8988T (cell line): ENCODE measurements around the gene IL12B.
"Not testable (repeated sequence)": the region's sequence is repeated elsewhere in the genome, so short reads cannot be mapped to it uniquely, and the experiment has no call there.

Source experiments
- DNase-seq: peaks from one replicate; pipeline ENCODE4 v3.0.0; 2011

The IL12B gene

DNA sequence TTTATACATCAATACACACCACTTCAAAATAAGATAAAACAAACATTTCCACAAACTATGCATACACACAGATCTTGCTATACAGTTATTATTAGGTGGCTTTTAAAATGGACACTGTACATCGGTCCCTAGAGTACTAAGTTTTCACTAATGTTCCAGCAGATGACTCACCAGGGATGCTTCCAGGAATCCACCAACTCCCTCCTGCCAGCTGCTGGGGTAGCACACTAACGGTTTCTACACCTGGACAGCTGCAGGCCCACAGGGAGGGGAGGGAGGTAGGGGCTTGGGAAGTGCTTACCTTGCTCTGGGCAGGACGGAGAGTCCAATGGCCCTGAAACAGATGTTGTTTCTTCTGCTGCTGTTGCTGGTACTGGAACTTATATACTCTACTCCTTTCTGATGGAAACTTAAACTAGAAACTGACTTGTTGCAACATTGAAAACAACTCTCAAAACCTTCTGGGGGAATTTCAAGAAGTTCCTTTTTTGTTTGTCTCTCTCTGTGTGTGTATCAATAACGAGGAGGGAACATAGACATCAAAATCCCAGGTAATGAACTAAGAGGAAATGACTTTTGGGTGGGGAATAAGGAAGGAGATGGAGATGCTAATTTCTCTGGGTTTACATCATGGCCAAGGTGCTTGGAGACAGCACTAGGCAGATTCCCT is at the start of gene IL12B:
Gene IL12B (minus strand): TSS at position 357 of the 670 bp plus-strand sequence. CDS start 3,705 bp downstream, outside the sequence.
- DNase-seq = no peak

DNA sequence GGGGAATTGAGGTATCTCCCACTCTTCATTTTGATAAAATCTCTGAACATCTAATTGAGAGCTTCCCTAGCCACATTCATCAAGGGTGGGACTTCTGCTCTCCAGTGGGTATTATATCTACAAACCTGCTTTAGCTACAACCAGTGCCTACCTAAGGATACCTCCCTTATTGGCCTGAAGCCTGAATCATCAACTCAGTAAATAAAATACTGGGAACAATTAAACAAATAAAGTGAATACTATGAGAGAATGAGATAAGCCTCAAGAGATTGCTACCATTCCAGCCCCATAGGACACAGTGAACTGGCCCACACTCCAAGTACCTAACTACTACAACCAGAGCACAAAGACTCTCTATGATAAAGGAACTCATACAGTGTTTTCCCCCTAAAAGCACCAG is 47.4 kb upstream of the IL12B start:
- DNase-seq = no peak

DNA sequence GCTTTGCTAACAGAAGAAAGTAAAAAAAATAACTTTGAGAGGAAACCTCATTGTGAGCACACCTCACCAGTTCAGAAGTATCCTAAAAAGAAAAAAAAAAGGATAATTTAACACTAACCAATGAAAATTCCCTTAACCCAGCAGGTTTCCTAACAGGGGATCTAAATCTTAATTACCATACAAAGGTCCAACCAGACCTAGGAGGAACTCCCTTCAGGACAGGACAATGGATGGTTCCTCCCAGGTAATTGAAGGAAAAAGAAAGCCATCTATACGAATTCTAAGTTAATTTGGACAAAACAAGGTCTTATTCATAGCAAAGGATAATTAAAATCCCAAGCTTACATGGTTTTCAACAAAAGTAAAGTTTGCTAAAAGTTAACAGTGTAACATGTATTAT is 37.6 kb upstream of the IL12B start:
- not testable (repeated sequence) for DNase-seq

DNA sequence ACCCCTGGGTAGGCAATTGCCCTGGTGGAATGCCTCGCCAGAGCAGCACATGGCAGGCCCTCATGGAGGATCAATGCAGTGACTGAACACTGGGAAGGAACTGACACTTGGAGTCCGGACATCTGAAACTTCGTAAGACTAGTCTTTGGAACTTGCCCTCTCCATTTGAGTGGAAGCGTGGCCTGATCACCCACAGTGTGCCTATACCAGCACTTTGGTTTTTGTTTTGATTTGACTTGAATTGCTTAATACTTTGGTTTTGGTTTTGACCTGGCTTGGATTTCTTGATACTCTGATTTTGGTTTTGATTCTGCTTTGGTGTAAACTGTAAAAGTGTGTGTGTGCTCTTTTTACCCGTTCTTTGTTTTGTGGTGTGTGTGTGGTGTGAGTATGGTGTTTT is 36.5 kb upstream of the IL12B start:
- DNase-seq = not testable (repeated sequence)

DNA sequence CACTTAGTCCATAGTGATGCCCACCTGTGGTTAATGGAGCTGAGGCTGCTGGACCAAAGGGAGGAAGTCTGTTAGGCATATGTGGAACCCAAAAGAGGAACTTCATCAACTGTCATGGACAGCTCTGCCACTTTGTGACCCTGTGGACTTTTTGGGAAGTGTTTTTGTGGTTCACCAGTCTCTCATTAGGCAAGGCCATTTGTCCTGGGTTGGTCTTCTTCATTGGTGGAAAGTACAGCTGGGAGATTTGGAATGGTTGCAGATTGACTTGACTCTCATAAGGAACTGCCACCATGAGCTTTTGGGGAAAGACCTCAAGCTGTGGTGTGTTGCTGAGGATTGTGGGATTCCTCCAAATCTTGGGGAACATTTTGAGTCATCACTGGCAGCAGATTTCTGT is 31.9 kb upstream of the IL12B start:
- no peak for DNase-seq

DNA sequence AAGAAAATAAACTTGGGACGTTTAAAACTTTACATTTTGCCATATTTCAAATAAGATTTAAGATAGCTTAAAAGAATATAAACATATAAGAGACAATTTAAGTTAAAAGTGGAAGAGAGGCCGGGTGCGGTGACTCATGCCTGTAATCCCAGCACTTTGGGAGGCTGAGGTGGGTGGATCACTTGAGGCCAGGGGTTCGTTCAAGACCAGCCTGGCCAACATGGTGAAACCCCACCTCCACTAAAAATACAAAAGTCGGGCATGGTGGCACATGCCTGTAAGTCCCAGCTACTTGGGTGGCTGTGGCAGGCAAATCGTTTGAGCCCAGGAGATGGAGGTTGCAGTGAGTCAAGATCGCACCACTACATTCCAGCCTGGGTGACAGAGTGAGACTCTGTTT is 29.6 kb upstream of the IL12B start:
- DNase-seq = not testable (repeated sequence)

DNA sequence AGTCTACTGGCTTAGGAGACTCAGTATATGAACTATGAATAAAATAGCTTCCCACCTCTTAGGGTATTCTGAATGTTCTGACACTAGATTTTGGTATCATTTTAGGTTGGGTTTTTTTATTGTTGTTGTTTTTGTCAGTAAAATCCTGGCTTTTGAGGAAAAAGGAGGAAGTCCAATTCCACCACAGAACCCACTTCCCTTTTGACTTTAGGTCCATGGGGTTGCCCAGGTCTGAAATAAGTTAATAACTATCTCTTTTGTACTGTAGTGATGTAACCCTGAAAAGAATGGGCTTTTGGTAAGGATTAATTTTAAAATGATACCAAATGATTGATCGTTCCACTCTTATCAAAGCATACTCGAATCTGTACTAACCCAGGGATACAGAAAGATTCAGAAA is 29.1 kb upstream of the IL12B start:
- no peak for DNase-seq

DNA sequence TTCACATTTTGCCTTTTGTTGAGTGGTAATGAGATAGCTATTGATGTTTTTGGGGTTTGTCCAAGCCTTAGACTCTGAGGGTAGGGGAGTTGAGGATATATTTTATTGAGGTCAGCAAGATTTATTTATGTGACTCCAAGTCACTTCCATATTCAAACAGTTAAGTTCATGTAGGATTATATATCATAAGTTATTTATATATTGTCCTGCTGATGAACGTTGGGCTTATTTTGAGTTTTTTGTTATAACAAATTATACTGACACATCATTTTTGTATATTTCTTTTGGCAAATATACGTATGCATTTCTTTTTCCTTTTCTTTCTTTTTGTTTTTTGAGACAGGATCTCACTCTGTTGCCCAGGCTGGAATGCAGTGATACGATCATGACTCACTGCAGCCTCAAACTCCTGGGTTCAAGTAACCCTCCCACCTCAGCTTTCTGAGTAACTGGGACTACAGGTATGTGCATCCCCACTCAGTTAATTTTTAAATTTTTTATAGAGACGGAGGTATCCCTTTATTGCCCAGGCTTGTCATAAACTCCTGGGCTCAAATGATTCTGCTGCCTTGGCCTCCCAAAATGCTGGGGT is 23.5 kb upstream of the IL12B start:
- DNase-seq = no peak

DNA sequence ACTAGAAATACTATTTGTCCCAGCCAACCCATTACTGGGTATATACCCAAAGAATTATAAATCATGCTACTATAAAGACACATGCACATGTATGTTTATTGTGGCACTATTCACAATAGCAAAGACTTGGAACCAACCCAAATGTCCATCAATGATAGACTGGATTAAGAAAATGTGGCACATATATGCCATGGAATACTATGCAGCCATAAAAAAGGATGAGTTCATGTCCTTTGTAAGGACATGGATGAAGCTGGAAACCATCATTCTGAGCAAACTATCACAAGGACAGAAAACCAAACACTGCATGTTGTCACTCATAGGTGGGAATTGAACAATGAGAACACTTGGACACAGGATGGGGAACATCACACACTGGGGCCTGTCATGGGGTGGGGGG is 20.4 kb upstream of the IL12B start:
- not testable (repeated sequence) for DNase-seq

DNA sequence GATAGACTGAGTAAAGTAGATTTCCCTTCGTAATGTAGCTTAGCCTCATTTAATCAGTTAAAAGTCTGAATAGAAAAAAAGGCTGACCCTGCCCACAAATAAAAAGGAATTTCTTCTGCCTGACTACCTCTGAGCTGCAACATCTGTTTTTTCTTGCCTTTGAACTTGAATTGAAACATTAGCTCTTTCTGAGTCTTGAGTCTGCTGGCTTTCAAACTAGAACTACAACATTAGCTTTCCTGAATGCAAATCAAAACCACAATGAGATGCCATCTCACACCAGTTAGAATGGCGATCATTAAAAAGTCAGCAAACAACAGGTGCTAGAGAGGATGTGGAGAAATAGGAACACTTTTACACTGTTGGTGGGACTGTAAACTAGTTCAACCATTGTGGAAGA is 19.9 kb upstream of the IL12B start:
- not testable (repeated sequence) for DNase-seq

DNA sequence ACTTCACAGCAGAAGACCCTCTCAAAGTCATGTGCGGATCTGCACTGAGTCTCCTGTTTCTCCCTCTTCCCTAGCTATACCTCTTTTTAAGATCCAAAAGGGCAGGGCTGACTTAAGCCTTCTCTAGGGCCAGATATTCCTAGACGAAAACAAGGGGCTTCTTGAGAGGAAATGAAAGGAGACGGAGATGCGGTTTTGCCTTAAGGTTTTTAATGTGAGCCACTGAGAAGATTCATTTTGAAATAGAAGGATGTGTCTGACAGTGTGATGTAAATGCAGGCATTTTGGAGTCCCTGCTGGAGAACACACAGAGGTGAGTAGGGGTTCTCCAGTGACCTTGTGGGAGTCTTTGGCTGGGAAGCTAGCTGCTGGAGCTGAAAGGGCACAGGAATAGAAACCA is 15.6 kb upstream of the IL12B start:
- no peak for DNase-seq

DNA sequence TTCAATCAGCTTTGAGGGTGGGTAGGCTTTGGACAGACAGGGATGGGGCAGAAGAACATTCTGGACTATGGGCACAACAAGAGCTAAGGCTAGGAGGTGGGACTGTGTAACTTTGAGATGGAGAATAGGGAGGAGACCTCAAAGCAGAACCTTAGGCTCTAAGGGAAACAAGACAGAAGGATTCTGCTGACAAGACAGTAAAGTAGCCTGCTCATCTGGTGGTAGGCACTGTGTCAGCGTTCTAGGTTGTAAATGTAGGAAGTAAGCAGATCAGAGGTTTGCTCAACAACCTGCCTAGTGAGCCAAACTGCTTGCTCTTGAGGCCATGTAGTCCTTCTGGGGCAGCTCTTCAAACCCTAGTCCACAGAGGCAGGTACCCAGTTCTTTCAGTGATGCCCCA is 15.0 kb upstream of the IL12B start:
- DNase-seq = no peak

DNA sequence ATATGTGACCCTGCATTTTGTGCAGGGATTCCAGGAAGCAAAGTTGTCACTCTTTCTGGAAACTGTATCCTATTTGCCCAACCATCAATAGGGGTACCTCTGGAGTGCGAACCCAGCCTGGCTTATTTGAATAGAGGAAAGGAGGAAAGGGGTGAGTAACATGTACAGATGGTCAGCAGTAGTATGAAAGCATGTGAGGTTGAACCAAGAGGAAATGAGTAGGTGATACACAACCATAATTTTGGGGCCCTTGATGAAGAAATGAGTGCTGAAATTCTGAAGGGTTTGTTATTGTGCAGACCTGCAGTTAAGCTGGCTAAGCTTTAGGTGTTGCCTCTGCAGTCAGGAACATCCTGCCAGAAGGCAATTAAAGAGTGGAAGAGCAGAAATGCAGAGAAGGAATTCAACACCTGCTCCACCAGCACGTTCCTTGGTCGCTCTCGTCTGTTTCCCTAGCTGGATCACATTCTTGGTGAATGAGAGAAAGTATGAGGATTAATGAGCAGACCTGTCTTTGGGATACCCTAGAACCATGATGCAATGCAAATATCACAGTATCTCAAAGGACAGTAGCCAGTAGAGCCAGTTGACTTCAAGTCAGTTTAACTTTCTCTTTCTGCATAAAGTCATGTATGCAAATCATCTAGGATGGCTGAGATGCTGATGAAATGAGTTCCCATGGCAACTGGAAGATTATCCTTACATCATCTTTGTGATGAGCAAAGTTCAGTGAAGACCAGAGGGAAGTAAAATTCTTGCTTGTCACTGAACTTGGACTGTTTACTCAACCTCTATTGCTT is 13.2 kb upstream of the IL12B start:
- no peak for DNase-seq

DNA sequence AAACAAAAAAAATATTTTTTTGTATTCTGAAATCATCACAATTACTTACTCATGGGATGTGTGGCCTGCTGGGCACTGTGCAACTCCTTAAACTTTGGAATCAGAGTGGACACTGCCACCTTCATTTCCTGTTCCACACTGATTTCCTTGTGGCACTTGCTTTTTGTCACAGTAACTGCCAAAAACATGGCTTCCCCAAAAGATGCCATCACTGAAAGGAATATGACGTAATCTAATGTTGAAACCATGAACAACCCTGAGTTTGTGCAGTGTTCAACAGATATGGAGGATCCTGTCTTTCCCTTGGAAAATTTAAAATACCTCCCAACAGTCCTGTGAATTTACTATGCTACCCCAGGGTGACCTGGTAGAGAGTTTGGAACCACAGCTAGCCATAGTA is 12.6 kb upstream of the IL12B start:
- no peak for DNase-seq

DNA sequence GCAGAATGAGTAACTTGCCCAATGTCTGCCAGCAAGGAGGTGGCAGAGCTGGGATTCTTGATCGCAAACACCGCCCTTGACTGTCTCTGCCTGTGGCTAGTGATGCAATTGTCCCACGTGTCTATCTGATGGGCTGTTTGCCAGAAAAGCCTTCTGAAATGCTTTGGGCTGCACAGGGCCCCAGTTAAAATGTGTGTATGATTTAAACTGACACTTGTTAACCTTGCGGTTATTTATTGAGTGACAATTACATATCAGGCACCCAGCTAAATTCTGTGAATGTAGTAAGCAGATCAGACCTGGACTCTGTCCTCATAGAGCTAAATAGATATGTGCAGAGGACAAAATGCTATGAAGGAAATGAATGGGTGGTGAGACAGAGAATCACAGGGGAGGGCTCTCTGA is 11.6 kb upstream of the IL12B start:
- DNase-seq = no peak

DNA sequence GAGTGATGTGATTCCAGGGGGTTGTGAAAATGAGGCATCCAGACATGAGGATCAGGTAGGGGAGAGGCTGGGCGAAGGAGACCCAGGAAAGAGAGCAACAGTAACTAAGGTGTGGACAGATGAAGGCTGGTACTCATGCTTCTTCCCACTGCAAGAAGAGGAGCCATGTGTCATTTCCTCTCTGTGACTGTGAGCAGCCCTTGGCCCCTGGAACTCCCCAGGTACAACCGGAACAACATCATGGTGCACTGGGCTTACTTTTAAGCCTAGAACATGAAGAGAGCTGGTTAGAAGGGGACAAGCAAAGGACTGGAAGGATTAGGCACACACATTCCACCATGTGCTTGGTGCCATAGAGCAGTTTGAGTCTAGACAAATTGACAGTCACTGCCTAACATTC is 10.9 kb upstream of the IL12B start:
- no peak for DNase-seq

DNA sequence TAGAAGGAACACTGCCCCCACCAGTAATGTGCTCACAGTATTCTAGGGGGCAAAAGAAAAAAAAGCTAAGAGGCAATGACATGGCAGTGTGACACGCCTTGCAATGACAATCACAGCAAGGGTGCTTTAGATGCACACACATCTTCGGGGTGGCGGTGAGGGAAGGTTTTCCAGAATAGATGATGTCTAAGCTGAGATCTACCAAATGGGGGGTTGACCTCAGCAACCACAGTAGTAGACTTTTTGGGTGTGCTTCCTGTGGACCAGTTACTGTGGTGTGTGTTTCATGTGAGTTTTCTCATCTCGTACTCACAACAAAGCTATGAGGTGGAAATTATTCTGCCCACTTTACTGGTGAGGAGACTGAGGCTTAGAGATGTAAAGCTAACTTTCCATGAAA is 10.2 kb upstream of the IL12B start:
- no peak for DNase-seq

DNA sequence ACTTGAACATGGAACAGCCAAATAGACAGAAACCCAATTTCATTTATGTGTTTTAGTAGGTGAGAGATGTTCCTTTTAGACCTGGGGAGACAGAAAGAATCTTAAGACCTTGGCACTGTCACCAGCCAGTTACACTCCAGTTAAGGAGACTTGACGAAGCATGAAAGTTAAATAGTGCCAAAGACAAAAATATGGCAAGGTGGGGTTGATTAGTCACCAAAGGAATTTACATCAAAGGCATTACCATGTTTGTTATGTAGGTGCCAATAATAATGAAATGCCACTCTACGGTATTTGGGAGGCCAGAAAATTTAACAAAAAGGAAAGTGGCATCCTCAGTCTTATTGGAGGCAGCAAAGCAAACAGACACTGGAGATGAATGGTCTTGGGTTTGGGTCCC is 9.2 kb upstream of the IL12B start:
- no peak for DNase-seq

DNA sequence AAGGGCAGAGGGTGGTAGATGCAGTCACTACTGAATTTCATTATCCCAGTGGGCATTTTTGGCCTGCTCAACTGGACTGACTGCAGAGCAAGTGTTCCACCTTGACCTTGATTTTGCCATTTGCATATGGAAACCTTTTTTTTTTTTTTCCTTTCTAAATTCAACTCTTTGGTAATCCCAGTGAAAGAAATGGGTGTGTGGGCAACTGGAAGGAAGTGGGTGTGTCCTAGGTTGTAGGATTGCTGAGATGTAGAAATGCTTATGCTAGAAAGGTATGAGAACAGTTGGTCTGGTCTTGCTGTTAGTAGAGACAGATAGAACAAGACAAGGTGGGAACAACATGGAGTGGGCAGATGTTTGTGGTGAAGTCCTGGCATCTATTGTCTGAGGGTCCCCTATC is 7.8 kb upstream of the IL12B start:
- DNase-seq = no peak

DNA sequence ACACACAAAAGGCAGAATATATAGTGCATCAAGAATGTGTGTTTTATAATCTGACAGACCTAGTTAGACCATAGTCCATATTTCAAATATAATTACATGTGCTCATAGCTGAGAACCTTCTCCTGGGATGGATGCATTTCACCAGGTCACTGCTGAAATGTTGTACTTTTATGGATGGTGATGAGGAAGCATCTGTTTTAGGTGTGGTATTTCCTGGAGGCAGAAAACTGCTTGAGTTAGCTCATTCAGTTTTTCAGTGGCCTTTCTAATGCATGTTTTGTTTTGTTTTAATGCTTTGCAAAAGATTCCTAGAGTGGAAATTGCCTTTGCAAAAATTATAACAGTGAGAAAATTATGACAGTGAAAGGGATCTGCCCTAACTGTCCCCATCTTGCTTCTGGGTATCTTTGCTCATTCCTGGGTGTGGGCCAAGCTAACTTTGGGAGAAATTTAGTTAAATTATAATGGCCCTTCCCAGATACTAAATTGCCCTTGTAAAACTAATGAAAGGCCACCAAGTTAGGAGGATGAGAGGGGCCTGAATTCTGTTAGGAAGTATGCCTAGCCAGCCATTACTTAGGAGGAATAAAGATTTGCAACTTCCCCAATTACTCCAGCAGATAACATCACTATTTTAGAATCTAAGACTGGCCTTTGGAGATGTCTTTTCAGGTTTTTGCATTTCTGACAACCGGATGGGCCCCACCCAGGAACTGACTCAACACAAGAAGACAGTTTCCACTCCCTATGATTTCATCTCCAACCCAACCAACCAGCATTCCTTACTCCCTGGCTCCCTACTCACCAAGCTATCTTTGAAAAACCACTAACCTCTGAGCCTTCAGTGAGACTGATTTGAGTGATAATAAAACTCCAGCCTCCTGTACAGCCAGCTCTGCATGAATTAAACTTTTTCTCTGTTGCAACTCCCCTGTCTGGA is 7.0 kb upstream of the IL12B start:
- no peak for DNase-seq

DNA sequence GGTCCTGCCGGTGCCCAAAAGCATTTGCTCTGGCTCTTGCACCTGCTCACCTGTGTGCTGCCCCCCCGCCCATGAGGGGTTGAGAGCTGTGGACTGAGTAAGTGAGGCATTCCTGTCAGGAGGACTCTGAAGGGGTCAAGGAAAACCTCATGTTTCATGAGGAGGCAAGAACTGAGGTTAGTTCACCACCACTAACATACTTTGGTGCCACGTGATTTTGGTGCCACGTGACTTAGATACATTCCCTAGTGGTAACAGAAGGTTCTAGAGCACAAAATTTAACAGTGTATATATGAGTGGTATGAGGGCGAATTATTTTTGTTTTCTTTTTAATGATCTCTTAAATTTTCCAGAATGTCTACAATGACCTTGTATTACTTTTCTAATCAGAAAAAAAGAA is 6.3 kb upstream of the IL12B start:
- no peak for DNase-seq

DNA sequence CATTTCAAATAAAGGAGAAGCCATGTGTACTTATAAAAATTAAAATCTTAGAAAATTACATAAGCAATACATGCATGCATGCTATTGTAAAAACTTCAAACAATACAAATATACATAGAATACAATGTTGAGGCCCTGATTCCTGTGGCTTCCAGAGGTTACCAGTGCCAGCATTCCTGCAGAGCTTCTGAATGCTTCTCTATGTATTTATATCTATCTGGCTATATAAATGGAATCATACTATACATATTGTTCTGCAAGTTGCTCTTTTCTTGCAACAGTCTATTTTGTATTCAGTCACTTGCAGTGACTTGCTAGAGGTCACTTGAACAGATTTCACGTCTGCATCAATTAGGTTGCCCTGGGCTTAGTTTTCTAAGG is 3.2 kb upstream of the IL12B start:
- no peak for DNase-seq
